HCT116 (cell line): ENCODE data around the gene TGFBRAP1. TPM values are rescaled to one million over a fixed set of nuclear protein-coding genes. Genes with fewer than 3 reads are reported as not detected.
A peak's percentile ranks its signal among the peaks of the same experiment; 100 is the strongest.

Experiments
- ATAC-seq: fragments of 200-7000 bp; cut with Tn5 transposase; 2 replicates; pipeline ENCODE4 v1.9.1; 2020; ENCODE audit warnings: mild to moderate bottlenecking, moderate library complexity
- BruUV-seq: library from RNA; stranded (reverse); fragments of 400-500 nt; replicated peaks from 2 replicates; lab custom pipeline; 2021; lab: Mats Ljungman, UMichigan
- CTCF ChIA-PET: fragments of 300-600 bp; sonication (Branson Sonifier 250); formaldehyde crosslinking; loops from one replicate; lab custom pipeline; 2021; ENCODE audit warnings: antibody characterized with exemption; lab: Charles Lee
- POLR2A ChIA-PET: fragments of 300-600, 350-600 bp; sonication (Branson Sonifier 250); formaldehyde crosslinking; loops from one replicate; lab custom pipeline; 2021; ENCODE audit warnings: antibody characterized with exemption; lab: Charles Lee
- RAD21 ChIA-PET, 2 experiments: fragments of 300-600 bp; sonication (Branson Sonifier 250); formaldehyde crosslinking; loops; one replicate each; lab custom pipeline; 2023; ENCODE audit warnings: low total read pairs in 2 of 2; ENCODE audit not compliant: uncharacterized antibody in 2 of 2, unreplicated experiment in 2 of 2, low non-redundant PET in 1 of 2; lab: Charles Lee
- DNase-seq: peaks from one replicate; pipeline ENCODE4 v3.0.0-alpha.2; 2010; ENCODE audit warnings: low read depth, low spot score
- H2AFZ ChIP-seq: fragments of 200-600 bp; shearing (Covaris generic), sonication (generic); 2 replicates; pipeline ENCODE4 v1.6.1; 2017; ENCODE audit warnings: low read depth, mixed run types, mixed read lengths, antibody characterized with exemption, low read length; ENCODE audit not compliant: poor library complexity, severe bottlenecking
- H3K27ac ChIP-seq: 2 replicates; pipeline ENCODE4 v1.5.1; 2012; ENCODE audit warnings: low read depth, low read length
- H3K27me3 ChIP-seq: fragments of 200-600 bp; sonication (generic); 2 replicates; pipeline ENCODE4 v1.6.1; 2016; ENCODE audit warnings: mixed run types, low read length, mixed read lengths; ENCODE audit not compliant: insufficient read depth
- H3K36me3 ChIP-seq, 2 experiments: fragments of 200-500 bp in 1 of 2; fragments of 200-600 bp in 1 of 2; sonication (Bioruptor generic) in 1 of 2; sonication (generic) in 1 of 2; 2 replicates each; pipeline versions ENCODE4 v1.5.1 to v1.6.1; 2014 to 2016; ENCODE audit warnings: low read length in 2 of 2, inconsistent platforms in 1 of 2, mixed read lengths in 1 of 2, mixed run types in 1 of 2; ENCODE audit not compliant: insufficient read depth in 2 of 2, control insufficient read depth in 1 of 2
- H3K4me1 ChIP-seq, 2 experiments: fragments of 200-600 bp in 1 of 2; sonication (generic) in 1 of 2; 2 replicates each; pipeline versions ENCODE4 v1.5.1 to v1.6.1; 2012 to 2017; ENCODE audit warnings: low read length in 2 of 2, inconsistent platforms in 1 of 2, mild to moderate bottlenecking in 1 of 2, mixed read lengths in 1 of 2, mixed run types in 1 of 2, moderate library complexity in 1 of 2; ENCODE audit not compliant: insufficient read depth in 2 of 2, control insufficient read depth in 1 of 2
- H3K4me2 ChIP-seq: fragments of 200-600 bp; sonication (generic); 2 replicates; pipeline ENCODE4 v1.6.1; 2017; ENCODE audit warnings: mixed run types, low read length, mixed read lengths
- H3K4me3 ChIP-seq, 2 experiments: fragments of 200-600 bp in 1 of 2; sonication (generic) in 1 of 2; replicated peaks in 1 of 2; 2 replicates each; pipeline ENCODE4 v1.5.1; 2011 to 2016; ENCODE audit warnings: low read length in 2 of 2, control low read depth in 1 of 2, low read depth in 1 of 2, mild to moderate bottlenecking in 1 of 2, mixed read lengths in 1 of 2, mixed run types in 1 of 2
- H3K79me2 ChIP-seq: fragments of 200-600 bp; sonication (generic); 2 replicates; pipeline ENCODE4 v1.6.1; 2017; ENCODE audit warnings: mild to moderate bottlenecking, mixed run types, low read length, moderate library complexity, mixed read lengths; ENCODE audit not compliant: insufficient read depth
- H3K9ac ChIP-seq: fragments of 200-600 bp; sonication (generic); 2 replicates; pipeline ENCODE4 v1.6.1; 2016; ENCODE audit warnings: low read length, mixed read lengths
- H3K9me2 ChIP-seq: fragments of 200-600 bp; sonication (generic), shearing (Covaris generic); 2 replicates; pipeline ENCODE4 v1.6.1; 2017; ENCODE audit warnings: mixed run types, mild to moderate bottlenecking, moderate library complexity; ENCODE audit not compliant: insufficient read depth
- H3K9me3 ChIP-seq, 2 experiments: fragments of 200-500 bp in 1 of 2; fragments of 200-600 bp in 1 of 2; sonication (Bioruptor generic) in 1 of 2; sonication (generic) in 1 of 2; 2 replicates each; pipeline ENCODE4 v1.6.1; 2014 to 2017; ENCODE audit warnings: low read length in 2 of 2, mixed read lengths in 2 of 2, inconsistent platforms in 1 of 2, low read depth in 1 of 2, mild to moderate bottlenecking in 1 of 2, mixed run types in 1 of 2, moderate library complexity in 1 of 2; ENCODE audit not compliant: control insufficient read depth in 1 of 2, insufficient read depth in 1 of 2
- H4K20me1 ChIP-seq: fragments of 200-600 bp; sonication (generic), shearing (Covaris generic); 2 replicates; pipeline ENCODE4 v1.6.1; 2017; ENCODE audit warnings: mixed run types, mild to moderate bottlenecking, moderate library complexity; ENCODE audit not compliant: insufficient read depth
- CBX3 ChIP-seq: IDR thresholded peaks from 2 replicates; pipeline ENCODE4 v1.6.1; 2012; ENCODE audit warnings: low read depth
- EGR1 ChIP-seq: IDR thresholded peaks from 2 replicates; pipeline ENCODE4 v1.6.1; 2012; ENCODE audit warnings: low read depth
- ELF1 ChIP-seq: IDR thresholded peaks from 2 replicates; pipeline ENCODE4 v1.6.1; 2012; ENCODE audit warnings: low read depth, borderline replicate concordance
- EZH2phosphoT487 ChIP-seq: fragments of 200-600 bp; IDR thresholded peaks from 2 replicates; pipeline ENCODE4 v1.6.1; 2018; ENCODE audit warnings: antibody characterized with exemption, borderline replicate concordance
- FOSL1 ChIP-seq: IDR thresholded peaks from 2 replicates; pipeline ENCODE4 v1.6.1; 2012; ENCODE audit warnings: low read depth
- POLR2A ChIP-seq: IDR thresholded peaks from 2 replicates; pipeline ENCODE4 v1.7.0; 2011; ENCODE audit warnings: borderline replicate concordance; ENCODE audit not compliant: insufficient read depth, insufficient read length; ENCODE audit errors: extremely low read depth
- POLR2AphosphoS5 ChIP-seq: IDR thresholded peaks from 2 replicates; pipeline ENCODE4 v1.6.1; 2011; ENCODE audit warnings: mild to moderate bottlenecking, low read depth, low read length, moderate library complexity
- RAD21 ChIP-seq: IDR thresholded peaks from 2 replicates; pipeline ENCODE4 v1.6.1; 2012; ENCODE audit warnings: low read depth, mild to moderate bottlenecking
- SP1 ChIP-seq: IDR thresholded peaks from 2 replicates; pipeline ENCODE4 v1.6.1; 2012; ENCODE audit warnings: low read depth
- SRF ChIP-seq: IDR thresholded peaks from 2 replicates; pipeline ENCODE4 v1.6.1; 2012; ENCODE audit warnings: low read depth
- TCF7L2 ChIP-seq: IDR thresholded peaks from 2 replicates; pipeline ENCODE4 v1.7.0; 2011; ENCODE audit warnings: borderline replicate concordance, inconsistent platforms; ENCODE audit not compliant: insufficient read depth, insufficient read length; ENCODE audit errors: extremely low read depth
- YY1 ChIP-seq: IDR thresholded peaks from 2 replicates; pipeline ENCODE4 v1.6.1; 2011; ENCODE audit warnings: low read length, low read depth, moderate library complexity, mild to moderate bottlenecking; ENCODE audit not compliant: insufficient replicate concordance; ENCODE audit errors: extremely low read depth
- ZFX ChIP-seq: fragments of 450-650 bp; IDR thresholded peaks from 2 replicates; pipeline ENCODE4 v1.6.1; 2017
- ZNF274 ChIP-seq: fragments of 200-500 bp; sonication (Bioruptor generic); IDR thresholded peaks from 2 replicates; pipeline ENCODE4 v1.6.1; 2014; ENCODE audit warnings: mild to moderate bottlenecking, low read depth, low read length, inconsistent platforms
- intact Hi-C: fragments of 100-400 bp; cut with micrococcal nuclease; formaldehyde crosslinking; loops from 2 replicates; pipeline ENCODE4 v1.10.0; 2022
- total RNA-seq: library from RNA; stranded (reverse); gene quantifications from one replicate; pipeline ENCODE4 v1.2.1, GENCODE V29; 2021; ENCODE audit not compliant: unreplicated experiment
- TF ChIP-seq, protein P1 (sequence below): IDR thresholded peaks from 2 replicates; pipeline ENCODE4 v1.6.1; 2012
- TF ChIP-seq, protein P2 (sequence below): IDR thresholded peaks from 2 replicates; pipeline ENCODE4 v1.6.1; 2011; ENCODE audit warnings: mild to moderate bottlenecking, low read length, moderate library complexity; ENCODE audit not compliant: insufficient replicate concordance; ENCODE audit errors: extremely low read depth
- TF ChIP-seq, protein P3 (sequence below): IDR thresholded peaks from 2 replicates; pipeline ENCODE4 v1.6.1; 2012
- TF ChIP-seq, protein P4 (sequence below), 3 experiments: fragments of 200-600 bp in 1 of 3; sonication (generic) in 1 of 3; IDR thresholded peaks in 2 of 3; conservative IDR thresholded peaks in 1 of 3; 2 replicates each; pipeline ENCODE4 v1.5.1; 2012 to 2017; ENCODE audit warnings: low read depth in 2 of 3, low read length in 2 of 3, antibody characterized with exemption in 1 of 3, borderline replicate concordance in 1 of 3, control low read depth in 1 of 3, mild to moderate bottlenecking in 1 of 3, mixed read lengths in 1 of 3, mixed run types in 1 of 3, moderate library complexity in 1 of 3; ENCODE audit not compliant: insufficient read depth in 1 of 3

Gene TGFBRAP1
- total RNA-seq, 1 experiment from 2014 or later, result 18.3 TPM

DNA sequence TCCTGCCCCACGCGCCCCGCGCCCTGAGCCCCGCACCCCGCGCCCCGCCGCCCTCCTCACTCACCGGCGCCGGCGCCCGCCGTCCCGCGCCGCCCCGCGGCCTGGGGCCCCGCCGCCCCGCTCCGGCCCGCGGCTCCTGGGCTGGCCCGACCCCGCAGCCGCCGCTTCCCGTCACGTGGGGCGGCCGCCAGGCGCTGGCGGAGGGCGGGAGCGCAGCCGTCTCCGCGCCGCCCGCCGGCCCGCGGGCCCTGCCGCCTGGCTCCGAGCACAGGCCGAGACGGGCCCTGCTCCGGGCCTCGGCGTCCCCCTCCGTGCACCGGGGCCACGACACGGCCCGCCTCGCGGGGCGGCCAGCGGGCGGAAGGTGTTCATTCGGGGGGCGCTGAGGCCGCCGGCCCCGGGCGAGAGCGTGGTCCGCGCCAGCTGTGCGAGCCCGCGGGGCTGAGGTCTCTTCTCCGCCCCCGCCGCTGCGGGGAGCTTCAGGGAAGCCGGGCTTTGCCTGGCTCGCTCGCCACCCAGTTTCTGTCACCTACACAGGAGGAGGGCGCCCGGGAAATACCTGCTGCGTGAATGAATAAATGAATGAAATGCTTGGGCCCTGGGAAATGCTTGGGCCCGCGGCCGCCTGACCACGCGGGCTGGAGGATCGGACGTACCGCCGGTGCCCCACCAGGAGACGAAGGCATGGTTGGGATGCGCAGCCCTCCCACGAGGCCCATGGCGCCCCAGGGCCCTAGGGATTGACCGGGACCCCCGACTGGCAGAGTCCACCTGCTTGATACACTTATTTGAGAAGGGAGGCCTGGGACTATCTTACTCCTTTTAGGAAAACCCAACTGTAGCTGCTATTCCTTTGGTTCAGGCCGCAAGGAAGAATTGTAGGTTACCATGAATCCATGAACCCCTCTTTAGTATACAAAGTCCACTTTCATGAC, at the start of gene TGFBRAP1 (continued):
- no peak for TF ChIP-seq YY1
- no peak for TF ChIP-seq EZH2phosphoT487
- no peak for TF ChIP-seq TCF7L2
- no peak for TF ChIP-seq POLR2A
- TF ChIP-seq, protein P1, sequence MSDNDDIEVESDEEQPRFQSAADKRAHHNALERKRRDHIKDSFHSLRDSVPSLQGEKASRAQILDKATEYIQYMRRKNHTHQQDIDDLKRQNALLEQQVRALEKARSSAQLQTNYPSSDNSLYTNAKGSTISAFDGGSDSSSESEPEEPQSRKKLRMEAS, result peak; percentile 51; the same call in 1 of the 2 replicates
- TF ChIP-seq, protein P2, sequence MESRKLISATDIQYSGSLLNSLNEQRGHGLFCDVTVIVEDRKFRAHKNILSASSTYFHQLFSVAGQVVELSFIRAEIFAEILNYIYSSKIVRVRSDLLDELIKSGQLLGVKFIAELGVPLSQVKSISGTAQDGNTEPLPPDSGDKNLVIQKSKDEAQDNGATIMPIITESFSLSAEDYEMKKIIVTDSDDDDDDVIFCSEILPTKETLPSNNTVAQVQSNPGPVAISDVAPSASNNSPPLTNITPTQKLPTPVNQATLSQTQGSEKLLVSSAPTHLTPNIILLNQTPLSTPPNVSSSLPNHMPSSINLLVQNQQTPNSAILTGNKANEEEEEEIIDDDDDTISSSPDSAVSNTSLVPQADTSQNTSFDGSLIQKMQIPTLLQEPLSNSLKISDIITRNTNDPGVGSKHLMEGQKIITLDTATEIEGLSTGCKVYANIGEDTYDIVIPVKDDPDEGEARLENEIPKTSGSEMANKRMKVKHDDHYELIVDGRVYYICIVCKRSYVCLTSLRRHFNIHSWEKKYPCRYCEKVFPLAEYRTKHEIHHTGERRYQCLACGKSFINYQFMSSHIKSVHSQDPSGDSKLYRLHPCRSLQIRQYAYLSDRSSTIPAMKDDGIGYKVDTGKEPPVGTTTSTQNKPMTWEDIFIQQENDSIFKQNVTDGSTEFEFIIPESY, result no peak
- TF ChIP-seq ZNF274, result no peak

DNA sequence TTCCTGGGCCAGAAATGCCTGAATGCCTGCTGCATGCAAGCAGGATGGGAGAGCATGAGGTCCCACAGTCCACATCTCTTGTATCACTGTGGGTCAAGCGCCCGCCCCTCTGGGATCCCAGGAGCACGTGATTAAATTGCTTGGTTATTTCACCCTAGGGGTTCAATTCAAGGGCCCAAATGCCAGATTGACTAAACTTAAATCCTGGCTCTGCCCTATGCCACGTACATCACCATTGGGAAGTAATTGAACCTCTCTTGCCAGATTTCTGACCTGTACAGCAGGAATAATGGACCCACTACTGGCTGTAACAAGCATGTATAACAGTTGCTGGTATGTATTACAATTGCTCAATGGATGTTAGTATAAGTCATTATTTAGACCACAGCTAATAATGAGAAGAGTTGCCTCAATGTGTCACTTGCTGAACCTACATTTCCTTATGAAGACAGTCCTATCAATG, 49.4 kb upstream of the TGFBRAP1 start:
- DNase-seq, result no peak
- no peak for ATAC-seq
- ChIA-PET CTCF (no interaction called here), RAD21 (no interaction called here), POLR2A (no interaction called here)
- H3K4me2 ChIP-seq, result no peak overlapping the region
- peaks cover 85% of the 10 kb centered on the region for H3K79me2 ChIP-seq
- H3K9me3 ChIP-seq, result no peaks in the 10 kb centered on the region
- intact Hi-C loops, result no loop called here
- no TSS peak for BruUV-seq
- H3K9me2 ChIP-seq, result no peaks in the 10 kb centered on the region
- no peaks in the 10 kb centered on the region for H3K4me1 ChIP-seq
- no peaks in the 10 kb centered on the region for H4K20me1 ChIP-seq
- no peak overlapping the region for H3K9ac ChIP-seq
- H3K36me3 ChIP-seq, result peaks cover 16 to 57% of the 10 kb centered on the region in 2 experiments; a peak in 2 of 4 replicates
- H3K4me3 ChIP-seq, result no peak overlapping the region
- TF ChIP-seq, protein P3, sequence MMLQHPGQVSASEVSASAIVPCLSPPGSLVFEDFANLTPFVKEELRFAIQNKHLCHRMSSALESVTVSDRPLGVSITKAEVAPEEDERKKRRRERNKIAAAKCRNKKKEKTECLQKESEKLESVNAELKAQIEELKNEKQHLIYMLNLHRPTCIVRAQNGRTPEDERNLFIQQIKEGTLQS, result no peak
- TF ChIP-seq EGR1 (no peak), SP1 (no peak), TCF7L2 (no peak), POLR2A (no peak), ELF1 (no peak), EZH2phosphoT487 (no peak), POLR2AphosphoS5 (no peak), RAD21 (no peak), ZFX (no peak), CBX3 (no peak), FOSL1 (no peak), ZNF274 (no peak), SRF (no peak)
- TF ChIP-seq, protein P1, result no peak
- TF ChIP-seq, protein P4, sequence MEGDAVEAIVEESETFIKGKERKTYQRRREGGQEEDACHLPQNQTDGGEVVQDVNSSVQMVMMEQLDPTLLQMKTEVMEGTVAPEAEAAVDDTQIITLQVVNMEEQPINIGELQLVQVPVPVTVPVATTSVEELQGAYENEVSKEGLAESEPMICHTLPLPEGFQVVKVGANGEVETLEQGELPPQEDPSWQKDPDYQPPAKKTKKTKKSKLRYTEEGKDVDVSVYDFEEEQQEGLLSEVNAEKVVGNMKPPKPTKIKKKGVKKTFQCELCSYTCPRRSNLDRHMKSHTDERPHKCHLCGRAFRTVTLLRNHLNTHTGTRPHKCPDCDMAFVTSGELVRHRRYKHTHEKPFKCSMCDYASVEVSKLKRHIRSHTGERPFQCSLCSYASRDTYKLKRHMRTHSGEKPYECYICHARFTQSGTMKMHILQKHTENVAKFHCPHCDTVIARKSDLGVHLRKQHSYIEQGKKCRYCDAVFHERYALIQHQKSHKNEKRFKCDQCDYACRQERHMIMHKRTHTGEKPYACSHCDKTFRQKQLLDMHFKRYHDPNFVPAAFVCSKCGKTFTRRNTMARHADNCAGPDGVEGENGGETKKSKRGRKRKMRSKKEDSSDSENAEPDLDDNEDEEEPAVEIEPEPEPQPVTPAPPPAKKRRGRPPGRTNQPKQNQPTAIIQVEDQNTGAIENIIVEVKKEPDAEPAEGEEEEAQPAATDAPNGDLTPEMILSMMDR (IDR thresholded peaks at IDR 0.05 in 2 of 3, conservative IDR thresholded peaks at IDR 0.05 in 1 of 3; ENCODE audit: borderline replicate concordance in 1 of 3, insufficient read depth in 1 of 3, low read depth in 2 of 3, low read length in 2 of 3), result no peak
- H3K27ac ChIP-seq, result no peak overlapping the region
- H2AFZ ChIP-seq, result no peak overlapping the region
- H3K27me3 ChIP-seq, result no peaks in the 10 kb centered on the region
